Osteoblast (primary cell): ENCODE results near the gene RNFT1. TPM values are rescaled to one million over a fixed set of nuclear protein-coding genes. Genes with fewer than 3 reads are reported as not detected.
A peak's percentile ranks its signal among the peaks of the same experiment; 100 is the strongest.
"Not testable (repeated sequence)": the region's sequence is repeated elsewhere in the genome, so short reads cannot be mapped to it uniquely, and the experiment has no call there.

Experiments
- DNase-seq: peaks from one replicate; pipeline ENCODE4 v3.0.0; 2011; ENCODE audit warnings: low spot score, mixed read lengths; ENCODE audit not compliant: insufficient read length; ENCODE audit errors: missing footprints
- H2AFZ ChIP-seq: 2 replicates; pipeline ENCODE4 v1.6.0; 2011; ENCODE audit warnings: mild to moderate bottlenecking, low read length
- H3K27ac ChIP-seq: 2 replicates; pipeline ENCODE4 v1.5.1; 2011; ENCODE audit warnings: mild to moderate bottlenecking, low read depth, low read length, moderate library complexity
- H3K27me3 ChIP-seq: 2 replicates; pipeline ENCODE4 v1.6.0; 2012; ENCODE audit warnings: mild to moderate bottlenecking, control low read depth, inconsistent platforms, low read length, moderate library complexity; ENCODE audit not compliant: insufficient read depth
- H3K36me3 ChIP-seq: 2 replicates; pipeline ENCODE4 v1.5.1; 2011; ENCODE audit warnings: mild to moderate bottlenecking, low read length, control low read depth, moderate library complexity; ENCODE audit not compliant: insufficient read depth
- H3K4me1 ChIP-seq: 2 replicates; pipeline ENCODE4 v1.5.1; 2011; ENCODE audit warnings: mild to moderate bottlenecking, low read length, control low read depth, moderate library complexity; ENCODE audit not compliant: insufficient read depth
- H3K4me2 ChIP-seq: 2 replicates; pipeline ENCODE4 v1.6.0; 2011; ENCODE audit warnings: mild to moderate bottlenecking, low read length; ENCODE audit not compliant: insufficient read depth
- H3K4me3 ChIP-seq: fragments of 200-600 bp; sonication (generic); 3 replicates; pipeline ENCODE4 v1.5.1; 2012; ENCODE audit warnings: mild to moderate bottlenecking, low read length, inconsistent platforms; ENCODE audit not compliant: insufficient read depth
- H3K79me2 ChIP-seq: 2 replicates; pipeline ENCODE4 v1.6.0; 2012; ENCODE audit warnings: mild to moderate bottlenecking, low read length, control low read depth, inconsistent platforms; ENCODE audit not compliant: insufficient read depth
- H3K9me3 ChIP-seq: 2 replicates; pipeline ENCODE4 v1.5.1; 2011; ENCODE audit warnings: low read depth, low read length, control low read depth
- H4K20me1 ChIP-seq: 2 replicates; pipeline ENCODE4 v1.6.0; 2012; ENCODE audit warnings: mild to moderate bottlenecking, low read length, control low read depth; ENCODE audit not compliant: insufficient read depth
- total RNA-seq: library from RNA; depleted of rRNA; stranded (reverse); fragments of >200 nt; gene quantifications from 2 replicates; pipeline ENCODE4 v1.2.3, GENCODE V29; 2012
- TF ChIP-seq, protein P1 (sequence below): IDR thresholded peaks from 2 replicates; pipeline ENCODE4 v1.5.1; 2011; ENCODE audit warnings: mild to moderate bottlenecking, low read depth, low read length, moderate library complexity; ENCODE audit errors: extremely low read depth

Gene RNFT1
- total RNA-seq, 1 donor = 17.7 TPM

DNA sequence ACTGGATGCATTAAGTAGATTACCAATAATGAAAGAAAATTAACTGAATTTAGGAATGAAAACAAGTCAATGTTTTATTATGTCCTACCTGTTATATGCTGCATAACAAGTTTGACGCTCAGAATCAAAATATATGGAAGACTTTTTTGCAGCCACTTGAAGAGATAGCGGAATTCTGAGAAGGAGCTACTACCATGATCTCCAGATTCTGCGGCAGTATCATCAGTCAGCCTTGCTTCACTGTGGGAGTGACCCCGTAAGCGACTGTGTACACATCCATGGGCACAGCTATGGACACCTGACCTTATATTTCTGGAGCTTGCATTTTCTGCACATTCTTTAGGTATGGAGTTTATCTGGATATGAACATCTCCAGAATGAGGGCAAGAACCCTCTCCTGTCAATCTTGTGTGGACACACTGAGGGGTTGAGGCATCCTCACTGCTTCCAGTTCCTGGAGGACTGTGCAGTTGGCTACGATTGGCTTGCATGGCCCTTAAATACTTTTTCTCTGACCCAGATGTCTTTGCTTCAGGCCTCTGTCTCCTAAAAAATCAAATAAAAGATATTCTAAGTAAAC, 1.7 kb downstream of the RNFT1 start:
- H3K9me3 ChIP-seq = no peaks in the 10 kb centered on the region
- no peaks in the 10 kb centered on the region for H3K27me3 ChIP-seq
- H3K4me1 ChIP-seq = peaks cover 16% of the 10 kb centered on the region
- H3K4me2 ChIP-seq = peak overlapping the region; percentile 97
- TF ChIP-seq, protein P1, sequence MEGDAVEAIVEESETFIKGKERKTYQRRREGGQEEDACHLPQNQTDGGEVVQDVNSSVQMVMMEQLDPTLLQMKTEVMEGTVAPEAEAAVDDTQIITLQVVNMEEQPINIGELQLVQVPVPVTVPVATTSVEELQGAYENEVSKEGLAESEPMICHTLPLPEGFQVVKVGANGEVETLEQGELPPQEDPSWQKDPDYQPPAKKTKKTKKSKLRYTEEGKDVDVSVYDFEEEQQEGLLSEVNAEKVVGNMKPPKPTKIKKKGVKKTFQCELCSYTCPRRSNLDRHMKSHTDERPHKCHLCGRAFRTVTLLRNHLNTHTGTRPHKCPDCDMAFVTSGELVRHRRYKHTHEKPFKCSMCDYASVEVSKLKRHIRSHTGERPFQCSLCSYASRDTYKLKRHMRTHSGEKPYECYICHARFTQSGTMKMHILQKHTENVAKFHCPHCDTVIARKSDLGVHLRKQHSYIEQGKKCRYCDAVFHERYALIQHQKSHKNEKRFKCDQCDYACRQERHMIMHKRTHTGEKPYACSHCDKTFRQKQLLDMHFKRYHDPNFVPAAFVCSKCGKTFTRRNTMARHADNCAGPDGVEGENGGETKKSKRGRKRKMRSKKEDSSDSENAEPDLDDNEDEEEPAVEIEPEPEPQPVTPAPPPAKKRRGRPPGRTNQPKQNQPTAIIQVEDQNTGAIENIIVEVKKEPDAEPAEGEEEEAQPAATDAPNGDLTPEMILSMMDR = no peak
- H2AFZ ChIP-seq = no peak overlapping the region
- peaks cover 12% of the 10 kb centered on the region for H3K79me2 ChIP-seq
- no peak for DNase-seq
- peaks cover 6% of the 10 kb centered on the region for H3K36me3 ChIP-seq
- peak overlapping the region; percentile 92 for H3K27ac ChIP-seq
- H4K20me1 ChIP-seq = peaks cover 3% of the 10 kb centered on the region
- H3K4me3 ChIP-seq = no peak overlapping the region

DNA sequence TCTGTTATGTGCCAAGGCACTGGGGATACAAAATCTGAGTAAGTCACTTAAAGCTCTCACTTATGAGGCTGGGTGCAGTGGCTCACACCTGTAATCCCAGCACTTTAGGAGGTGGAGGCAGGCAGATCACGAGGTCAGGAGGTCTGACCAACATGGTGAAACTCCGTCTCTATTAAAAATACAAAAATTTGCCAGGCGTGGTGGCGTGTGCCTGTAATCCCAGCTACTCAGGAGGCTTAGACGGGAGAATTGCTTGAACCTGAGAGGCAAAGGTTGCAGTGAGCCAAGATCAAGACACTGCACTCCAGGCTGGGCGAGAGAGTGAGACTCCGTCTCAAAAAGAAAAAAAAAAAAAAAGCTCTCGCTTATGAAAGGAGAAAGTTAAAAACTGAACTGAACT, 5.0 kb downstream of the RNFT1 start:
- DNase-seq, H3K9me3 ChIP-seq, H3K4me3 ChIP-seq, H3K27me3 ChIP-seq, H4K20me1 ChIP-seq, H3K27ac ChIP-seq, H2AFZ ChIP-seq, H3K4me2 ChIP-seq: not testable (repeated sequence)
- H3K36me3 ChIP-seq = peaks cover 24% of the 10 kb centered on the region
- H3K4me1 ChIP-seq = peaks cover 11% of the 10 kb centered on the region
- peaks cover 12% of the 10 kb centered on the region for H3K79me2 ChIP-seq

DNA sequence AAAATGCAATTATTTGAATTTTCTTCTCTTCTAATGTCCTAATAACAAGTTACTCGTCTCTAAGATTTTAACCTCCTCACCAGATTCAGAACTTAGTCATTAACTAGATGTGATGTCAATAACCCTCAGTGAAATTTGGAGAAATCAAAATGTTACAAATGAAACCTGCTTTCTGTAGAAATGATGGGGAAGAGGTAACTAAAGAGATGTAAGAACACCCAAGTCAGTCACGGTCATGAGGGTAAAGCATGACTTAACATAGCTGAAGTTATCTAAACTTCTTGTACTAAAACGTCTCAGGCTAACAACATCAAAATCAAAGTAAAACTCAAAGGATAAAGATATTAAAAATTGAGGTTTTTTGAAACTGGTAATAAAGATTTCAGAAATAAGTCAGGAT, 9.7 kb downstream of the RNFT1 start:
- Histone ChIP-seq H3K4me1 (no peaks in the 10 kb centered on the region), H3K36me3 (peaks cover 33% of the 10 kb centered on the region), H3K27ac (no peak overlapping the region), H3K79me2 (no peaks in the 10 kb centered on the region), H3K4me2 (no peak overlapping the region), H3K27me3 (no peaks in the 10 kb centered on the region), H3K4me3 (no peak overlapping the region), H2AFZ (no peak overlapping the region), H3K9me3 (no peaks in the 10 kb centered on the region), H4K20me1 (no peaks in the 10 kb centered on the region)
- TF ChIP-seq, protein P1 = no peak
- DNase-seq = no peak

DNA sequence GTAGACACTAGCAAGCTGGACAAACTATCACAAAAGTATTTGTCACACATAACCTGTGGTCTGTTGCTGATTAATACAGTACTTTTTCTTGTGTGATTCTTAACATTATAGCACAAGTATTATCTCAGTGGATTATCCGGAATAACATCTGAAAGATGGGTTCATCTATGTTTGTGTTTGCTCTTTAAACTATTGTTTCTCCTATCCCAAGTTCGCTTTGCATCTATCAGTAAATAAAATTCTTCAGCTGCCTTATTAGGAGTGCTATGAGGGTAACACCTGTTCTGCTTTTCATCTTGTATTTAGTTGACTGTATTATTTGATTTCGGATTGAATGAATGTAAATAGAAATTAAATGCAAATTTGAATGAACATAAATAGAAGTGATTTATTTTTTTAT, 14.5 kb downstream of the RNFT1 start:
- TF ChIP-seq, protein P1 = no peak
- H3K4me1 ChIP-seq = no peaks in the 10 kb centered on the region
- no peak overlapping the region for H3K4me2 ChIP-seq
- H3K36me3 ChIP-seq = peaks cover 36% of the 10 kb centered on the region
- no peak overlapping the region for H3K4me3 ChIP-seq
- H3K27ac ChIP-seq = no peak overlapping the region
- no peaks in the 10 kb centered on the region for H4K20me1 ChIP-seq
- no peaks in the 10 kb centered on the region for H3K79me2 ChIP-seq
- DNase-seq = no peak
- H3K9me3 ChIP-seq = no peaks in the 10 kb centered on the region
- H2AFZ ChIP-seq = no peak overlapping the region
- H3K27me3 ChIP-seq = no peaks in the 10 kb centered on the region

DNA sequence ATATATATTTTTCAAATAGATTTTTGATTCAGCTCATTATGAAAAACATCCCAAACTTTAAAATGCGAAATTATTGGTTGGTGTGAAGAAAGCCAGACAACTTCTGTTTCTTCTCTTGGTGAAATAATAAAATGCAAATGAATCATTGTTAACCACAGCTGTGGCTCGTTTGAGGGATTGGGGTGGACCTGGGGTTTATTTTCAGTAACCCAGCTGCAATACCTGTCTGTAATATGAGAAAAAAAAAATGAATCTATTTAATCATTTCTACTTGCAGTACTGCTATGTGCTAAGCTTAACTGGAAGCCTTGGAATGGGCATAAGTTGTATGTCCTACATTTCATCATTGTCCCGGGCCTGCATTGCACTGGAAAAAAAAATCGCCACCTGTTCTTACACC, 17.2 kb downstream of the RNFT1 start:
- not testable (repeated sequence) for H3K79me2 ChIP-seq, DNase-seq, H3K27ac ChIP-seq, H3K27me3 ChIP-seq, H3K4me2 ChIP-seq, H4K20me1 ChIP-seq, H2AFZ ChIP-seq, H3K4me3 ChIP-seq, H3K4me1 ChIP-seq, H3K9me3 ChIP-seq
- peaks cover 31% of the 10 kb centered on the region for H3K36me3 ChIP-seq

DNA sequence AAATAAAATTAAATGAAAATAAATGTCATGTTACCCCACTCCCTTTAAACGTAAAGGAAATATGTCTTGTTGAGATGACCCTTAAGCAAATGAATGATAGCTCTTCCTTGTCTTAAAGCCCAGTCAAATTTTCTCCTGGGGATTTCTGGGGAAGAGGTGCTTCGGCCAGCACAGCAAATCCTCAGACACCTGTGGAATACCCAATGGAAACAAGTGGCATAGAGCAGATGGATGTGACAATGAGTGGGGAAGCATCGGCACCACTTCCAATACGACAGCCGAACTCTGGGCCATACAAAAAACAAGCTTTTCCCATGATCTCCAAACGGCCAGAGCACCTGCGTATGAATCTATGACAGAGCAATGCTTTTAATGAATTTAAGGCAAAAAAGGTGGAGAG, 18.1 kb downstream of the RNFT1 start:
- H3K27ac ChIP-seq, H2AFZ ChIP-seq: not testable (repeated sequence)

More for the DNA sequence above, 18.1 kb downstream of the RNFT1 start:
- H3K4me2 ChIP-seq, H3K27me3 ChIP-seq, H3K4me1 ChIP-seq, DNase-seq, H3K4me3 ChIP-seq, H3K79me2 ChIP-seq, H4K20me1 ChIP-seq, H3K9me3 ChIP-seq: not testable (repeated sequence)
- peaks cover 35% of the 10 kb centered on the region for H3K36me3 ChIP-seq
